AG10803 (cell line): ENCODE measurements around the gene DNAH10.

ENCODE experiments used
- DNase-seq: peaks from one replicate; pipeline ENCODE4 v3.0.0; 2010; ENCODE audit warnings: low read depth
- H3K4me3 ChIP-seq: 2 replicates; pipeline ENCODE4 v1.5.1; 2011; ENCODE audit warnings: mild to moderate bottlenecking, low read length, control low read depth
- TF ChIP-seq, protein P1 (sequence below): conservative IDR thresholded peaks from 2 replicates; pipeline ENCODE4 v1.5.1; 2011; ENCODE audit warnings: mild to moderate bottlenecking, low read length, control low read depth, inconsistent platforms

Gene DNAH10

DNA sequence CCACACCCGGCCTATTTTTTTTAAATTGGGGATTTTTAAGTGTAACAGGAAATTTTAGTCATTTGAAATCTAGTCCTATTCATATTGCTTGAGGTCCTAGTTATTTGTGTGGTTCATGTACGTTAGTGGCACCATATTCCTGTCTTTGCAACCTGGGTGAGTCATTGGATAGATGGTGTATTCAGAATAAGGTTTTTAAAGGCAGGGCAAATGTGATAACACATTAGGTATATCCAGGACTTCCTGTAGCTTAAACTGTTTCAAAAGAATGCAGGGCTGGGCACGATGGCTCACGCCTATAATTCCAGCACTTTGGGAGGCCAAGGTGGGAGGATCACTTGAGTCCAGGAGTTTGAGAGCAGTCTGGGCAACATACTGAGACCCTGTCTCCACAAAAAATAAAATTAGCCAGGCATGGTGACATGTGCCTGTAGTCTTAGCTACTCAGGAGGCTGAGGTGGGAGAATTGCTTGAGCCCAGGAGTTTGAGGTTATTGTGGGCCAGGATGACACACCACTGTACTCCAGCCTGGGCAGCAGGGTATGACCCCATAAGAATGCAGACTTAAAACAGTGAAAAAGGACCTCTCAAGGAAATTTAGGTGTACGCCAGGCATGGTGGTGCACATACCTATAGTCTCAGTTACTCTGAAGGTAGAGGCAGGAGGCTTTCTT is 41.8 kb upstream of the DNAH10 start:
- H3K4me3 ChIP-seq: no peak overlapping the region
- no peak for DNase-seq
- TF ChIP-seq, protein P1, sequence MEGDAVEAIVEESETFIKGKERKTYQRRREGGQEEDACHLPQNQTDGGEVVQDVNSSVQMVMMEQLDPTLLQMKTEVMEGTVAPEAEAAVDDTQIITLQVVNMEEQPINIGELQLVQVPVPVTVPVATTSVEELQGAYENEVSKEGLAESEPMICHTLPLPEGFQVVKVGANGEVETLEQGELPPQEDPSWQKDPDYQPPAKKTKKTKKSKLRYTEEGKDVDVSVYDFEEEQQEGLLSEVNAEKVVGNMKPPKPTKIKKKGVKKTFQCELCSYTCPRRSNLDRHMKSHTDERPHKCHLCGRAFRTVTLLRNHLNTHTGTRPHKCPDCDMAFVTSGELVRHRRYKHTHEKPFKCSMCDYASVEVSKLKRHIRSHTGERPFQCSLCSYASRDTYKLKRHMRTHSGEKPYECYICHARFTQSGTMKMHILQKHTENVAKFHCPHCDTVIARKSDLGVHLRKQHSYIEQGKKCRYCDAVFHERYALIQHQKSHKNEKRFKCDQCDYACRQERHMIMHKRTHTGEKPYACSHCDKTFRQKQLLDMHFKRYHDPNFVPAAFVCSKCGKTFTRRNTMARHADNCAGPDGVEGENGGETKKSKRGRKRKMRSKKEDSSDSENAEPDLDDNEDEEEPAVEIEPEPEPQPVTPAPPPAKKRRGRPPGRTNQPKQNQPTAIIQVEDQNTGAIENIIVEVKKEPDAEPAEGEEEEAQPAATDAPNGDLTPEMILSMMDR: no peak

DNA sequence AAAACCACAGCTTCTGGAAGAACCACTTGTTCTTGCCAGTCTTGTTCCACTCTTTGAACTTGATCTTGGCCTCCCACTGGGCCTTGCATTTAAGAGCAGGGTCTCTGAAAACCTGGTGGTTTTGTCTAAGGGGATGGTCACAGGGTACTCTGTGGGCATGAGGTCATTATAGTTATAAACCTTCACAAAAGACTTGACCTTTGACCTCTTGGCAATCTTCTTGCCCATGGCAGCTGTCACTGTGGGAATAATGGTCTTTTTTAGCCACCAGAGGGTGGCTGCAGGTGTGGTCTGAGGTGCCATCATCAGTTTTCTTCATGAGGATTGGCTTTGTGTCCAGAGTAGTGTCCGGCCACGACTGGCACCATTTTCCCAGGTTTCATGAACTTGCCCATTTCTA is 40.9 kb upstream of the DNAH10 start:
- no peak overlapping the region for H3K4me3 ChIP-seq
- no peak for DNase-seq
- TF ChIP-seq, protein P1: no peak

DNA sequence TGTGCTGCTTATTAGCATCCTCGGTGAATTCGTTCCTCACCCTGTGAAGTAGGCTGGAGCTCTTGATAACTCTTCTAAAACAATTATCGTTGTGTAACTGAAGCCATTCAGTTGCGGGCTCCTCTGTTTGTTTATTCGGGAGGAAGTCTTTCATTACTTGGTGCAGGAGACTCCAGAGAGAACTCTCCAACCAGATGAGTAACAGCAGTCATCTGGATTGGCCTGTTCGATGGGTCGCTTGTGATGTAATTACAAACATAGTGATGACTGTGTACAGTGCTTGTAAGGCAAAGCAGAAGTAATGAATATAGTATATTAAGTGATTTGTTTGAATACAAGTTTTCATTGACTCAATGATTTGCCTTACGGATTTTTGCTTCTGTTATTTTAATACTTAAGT is 39.1 kb upstream of the DNAH10 start:
- no peak for DNase-seq
- TF ChIP-seq, protein P1: no peak
- no peak overlapping the region for H3K4me3 ChIP-seq

DNA sequence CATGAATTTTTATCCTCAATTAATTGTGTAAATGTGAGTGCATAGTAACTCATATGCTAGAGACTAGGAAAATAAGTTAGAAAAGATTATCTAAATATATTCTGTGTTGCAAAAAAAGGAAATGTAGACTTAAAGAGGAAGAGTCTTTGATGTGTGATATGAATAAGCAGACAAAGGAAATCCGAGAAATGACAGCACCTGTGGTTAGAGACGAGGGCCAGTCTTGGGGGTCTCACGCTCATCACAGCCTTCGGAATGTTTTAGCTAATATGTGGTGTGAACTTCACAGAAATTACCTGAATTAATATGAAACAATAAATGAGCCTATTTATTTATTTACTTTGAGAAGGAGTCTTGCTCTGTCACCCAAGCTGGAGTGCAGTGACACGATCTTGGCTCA is 38.3 kb upstream of the DNAH10 start:
- no peak for DNase-seq
- H3K4me3 ChIP-seq: no peak overlapping the region
- TF ChIP-seq, protein P1: no peak

DNA sequence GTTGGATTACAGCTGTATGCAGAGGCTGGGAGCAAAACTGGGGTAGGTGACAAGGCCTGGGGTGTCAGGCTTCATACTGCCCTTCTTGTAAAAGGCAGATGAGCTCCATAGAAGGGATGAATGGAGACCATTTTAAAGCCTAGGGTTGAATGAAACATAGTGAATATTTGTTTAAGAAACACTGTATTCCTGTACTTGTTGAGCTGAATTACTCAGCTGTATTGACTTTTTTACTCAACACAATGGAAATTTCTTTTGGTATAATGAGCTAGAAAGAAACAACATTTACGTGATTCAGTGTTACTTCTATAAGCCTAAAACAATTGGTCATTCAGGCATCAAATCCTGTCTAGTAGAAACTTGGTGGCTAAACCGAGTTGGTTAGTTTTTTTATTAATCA is 35.9 kb upstream of the DNAH10 start:
- TF ChIP-seq, protein P1: no peak
- DNase-seq: no peak
- H3K4me3 ChIP-seq: no peak overlapping the region

DNA sequence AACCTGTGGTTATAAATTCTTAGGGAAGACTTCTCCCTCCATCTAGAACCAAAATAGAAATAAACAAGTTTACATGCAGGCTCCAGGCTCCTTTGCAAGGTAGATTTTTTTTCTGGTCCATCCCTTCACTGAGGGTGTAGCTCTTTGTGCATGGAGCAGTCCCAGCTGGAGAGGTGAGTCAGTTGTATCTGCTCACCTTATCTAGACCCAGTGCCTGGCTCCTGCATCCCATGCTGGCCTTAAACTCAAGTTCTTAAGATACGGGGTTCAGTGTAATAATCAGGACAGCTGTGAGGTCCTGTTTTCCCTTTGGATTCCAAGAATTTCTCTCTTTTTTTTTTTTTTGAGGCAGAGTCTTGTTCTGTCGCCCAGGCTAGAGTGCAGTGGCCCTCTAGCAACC is 35.1 kb upstream of the DNAH10 start:
- no peak for DNase-seq
- TF ChIP-seq, protein P1: no peak
- no peak overlapping the region for H3K4me3 ChIP-seq

DNA sequence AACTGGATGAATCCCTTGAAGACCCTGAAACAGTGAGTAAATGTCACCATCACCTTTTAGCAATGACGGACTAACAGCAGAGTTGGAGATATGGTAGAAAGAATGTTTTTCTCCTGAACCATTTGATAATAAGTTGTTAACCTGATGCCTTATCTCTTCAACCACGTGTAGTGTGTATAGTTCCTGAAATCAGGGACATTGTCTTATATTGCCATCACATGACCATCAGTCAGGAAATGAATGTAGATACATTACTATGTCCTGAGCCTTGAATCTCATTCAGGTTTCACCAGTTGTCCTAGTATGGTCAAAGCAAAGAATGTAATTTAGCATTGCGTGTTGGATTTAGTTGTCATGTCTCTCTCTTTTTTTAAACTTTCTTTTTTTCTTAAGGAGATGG is 34.2 kb upstream of the DNAH10 start:
- H3K4me3 ChIP-seq: no peak overlapping the region
- TF ChIP-seq, protein P1: no peak
- no peak for DNase-seq
